NCI-H2107 treated with DMSO at 0.1 percent for 48 hours (cell line): ENCODE data around the gene UAP1L1.
A peak's percentile ranks its signal among the peaks of the same experiment; 100 is the strongest.

ENCODE experiments used
- DNase-seq: peaks from one replicate; lab custom pipeline; 2025; ENCODE audit not compliant: unreplicated experiment; lab: John Stamatoyannopoulos, UW

Gene UAP1L1

GRCh38 chr9:137071282-137071681 is 6.0 kb upstream of the UAP1L1 start:
- no peak for DNase-seq

DNA sequence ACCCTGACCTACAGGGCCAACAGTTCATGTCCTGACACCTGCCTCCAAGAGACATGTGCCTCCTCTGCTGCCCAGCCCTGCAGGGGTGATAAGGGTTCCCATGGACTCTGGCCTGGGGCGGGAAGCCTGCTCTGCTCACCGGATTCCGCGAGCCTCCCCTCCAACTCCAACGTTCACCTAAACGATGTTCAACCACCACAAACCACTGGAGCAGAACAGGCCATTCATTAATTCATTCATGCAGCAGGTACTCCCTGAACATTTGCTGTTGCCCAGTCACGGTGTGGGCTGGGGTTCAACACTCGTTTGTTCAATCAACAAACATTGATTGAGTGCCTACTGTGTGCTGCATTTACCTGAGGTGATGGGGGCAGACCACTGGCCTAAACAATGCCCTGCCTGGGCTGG is 3.3 kb upstream of the UAP1L1 start:
- DNase-seq = no peak

GRCh38 chr9:137074657-137075274 is 2.6 kb upstream of the UAP1L1 start:
- no peak for DNase-seq

DNA sequence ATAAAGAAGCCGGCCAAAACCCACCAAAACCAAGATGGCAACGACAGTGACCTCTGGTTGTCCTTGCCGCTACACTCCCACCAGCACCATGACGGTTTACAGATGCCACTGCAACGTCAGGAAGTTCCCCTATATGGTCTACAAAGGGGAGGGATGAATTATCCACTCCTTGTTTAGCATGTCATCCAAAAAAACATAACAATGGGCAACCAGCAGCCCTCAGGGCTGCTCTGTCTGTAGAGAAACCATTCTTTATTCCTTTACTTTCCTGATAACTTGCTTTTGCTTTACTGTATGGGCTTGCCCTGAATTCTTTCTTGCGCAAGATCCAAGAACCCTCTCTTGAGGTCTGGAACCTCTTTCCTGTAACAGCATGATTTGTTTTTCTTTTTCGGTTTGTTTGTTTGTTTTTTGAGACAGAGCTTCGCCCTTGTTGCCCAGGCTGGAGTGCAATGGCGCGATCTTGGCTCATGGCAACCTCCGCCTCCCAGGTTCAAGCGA is 2.0 kb upstream of the UAP1L1 start:
- no peak for DNase-seq

DNA sequence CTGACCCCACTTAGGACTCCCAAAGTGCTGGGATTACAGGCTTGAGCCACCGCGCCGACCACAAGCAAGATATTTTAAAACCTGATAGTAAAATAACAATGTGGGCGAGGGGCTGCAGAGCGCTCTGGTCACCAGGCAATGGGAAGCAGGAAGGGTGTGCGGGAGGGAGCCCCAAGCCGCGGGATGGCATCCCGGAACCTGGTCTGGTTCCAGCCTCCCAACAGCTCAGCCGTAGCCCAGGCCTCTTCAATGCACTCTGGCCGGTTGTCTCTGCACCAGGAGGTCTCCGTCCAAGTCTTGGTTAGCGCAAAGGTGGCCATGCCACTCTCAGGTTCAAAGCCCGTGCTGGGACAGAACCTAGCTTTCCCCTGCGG is 694 bp upstream of the UAP1L1 start:
- no peak for DNase-seq

GRCh38 chr9:137077758-137078693 is 709 bp downstream of the UAP1L1 start:
- no peak for DNase-seq

GRCh38 chr9:137078701-137079400 is 1.5 kb downstream of the UAP1L1 start:
- no peak for DNase-seq

GRCh38 chr9:137079401-137079787 is 2.1 kb downstream of the UAP1L1 start:
- DNase-seq = no peak

DNA sequence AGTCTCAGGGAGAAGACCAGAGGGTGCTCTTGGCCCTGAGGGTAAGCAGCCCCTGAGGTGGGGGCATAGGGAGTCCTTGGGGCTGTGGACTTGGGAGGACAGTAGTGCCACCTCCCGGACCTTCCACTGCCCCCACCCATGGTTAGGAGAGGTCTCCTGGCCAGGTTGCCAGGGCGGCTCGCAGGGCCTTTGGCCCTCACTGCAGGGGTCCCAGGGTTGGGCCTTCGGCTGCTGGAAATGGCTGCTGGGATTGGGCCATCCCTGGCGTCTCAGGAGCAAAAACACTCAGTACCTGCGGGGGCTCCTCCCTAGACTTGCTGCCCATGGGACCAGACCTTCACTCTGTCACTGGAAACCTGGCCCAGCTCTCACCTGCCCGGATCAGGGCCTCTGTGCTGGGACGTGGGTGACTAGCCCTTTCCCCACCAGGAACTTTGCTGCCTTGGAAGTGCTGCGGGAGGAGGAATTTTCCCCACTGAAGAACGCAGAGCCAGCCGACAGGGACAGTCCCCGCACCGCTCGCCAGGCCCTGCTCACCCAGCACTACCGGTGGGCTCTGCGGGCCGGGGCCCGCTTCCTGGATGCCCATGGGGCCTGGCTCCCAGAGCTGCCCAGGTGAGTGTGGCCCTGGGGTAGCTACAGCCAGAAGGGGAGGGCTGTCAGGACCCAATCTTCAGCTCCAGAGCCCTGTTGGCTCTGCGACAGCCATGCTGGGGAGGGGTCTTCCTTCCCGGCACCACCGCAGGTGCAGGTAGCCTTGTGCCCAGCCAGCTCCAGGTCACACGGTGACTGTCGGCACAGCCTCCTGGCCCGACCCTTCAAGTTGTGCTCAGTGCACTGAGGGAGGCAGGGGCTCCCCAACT is 3.2 kb downstream of the UAP1L1 start:
- DNase-seq = no peak

- DNase-seq = no peak
Measured at GRCh38 chr9:137082222-137082924, 5.1 kb downstream of the UAP1L1 start.

DNA sequence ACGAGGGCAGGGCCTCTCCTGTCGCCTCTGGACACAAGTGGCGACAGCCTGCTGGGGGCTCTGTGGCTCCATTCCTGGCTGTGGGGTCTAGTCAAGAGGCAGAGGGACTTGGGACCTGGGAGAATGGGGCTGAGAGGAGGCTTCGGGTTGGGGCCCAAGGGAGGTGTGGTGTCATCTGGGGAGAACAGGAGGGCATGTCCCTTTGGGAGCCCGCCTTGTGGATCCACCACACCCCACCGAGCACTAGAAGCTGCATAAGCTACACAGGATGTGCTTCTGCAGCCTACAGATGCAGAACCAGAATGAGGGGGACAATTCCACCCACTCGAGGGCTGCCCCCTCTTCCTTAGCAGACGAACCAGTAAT is 5.6 kb downstream of the UAP1L1 start:
- DNase-seq = no peak

GRCh38 chr9:137083394-137084004 is 6.2 kb downstream of the UAP1L1 start:
- DNase-seq = no peak

DNA sequence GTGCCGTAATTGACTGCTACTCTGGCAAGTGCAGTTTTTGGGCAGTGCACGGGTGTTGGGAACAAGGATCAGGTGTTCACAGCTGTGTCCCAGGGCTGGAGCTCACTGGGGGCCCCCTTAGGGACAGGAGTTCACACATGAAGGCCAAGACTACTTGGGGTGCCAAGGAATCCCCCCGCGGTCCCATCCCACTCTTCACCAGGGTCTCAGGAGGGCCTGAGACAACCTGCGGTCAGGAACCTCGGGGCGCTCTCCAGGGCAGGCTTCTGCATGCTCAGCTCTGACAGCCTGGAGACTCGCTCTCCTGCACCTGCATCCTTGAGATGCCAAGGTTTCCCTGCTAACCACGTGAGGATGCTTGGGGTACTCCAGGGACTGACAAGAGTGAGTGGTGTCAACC is 7.2 kb downstream of the UAP1L1 start:
- DNase-seq = no peak

DNA sequence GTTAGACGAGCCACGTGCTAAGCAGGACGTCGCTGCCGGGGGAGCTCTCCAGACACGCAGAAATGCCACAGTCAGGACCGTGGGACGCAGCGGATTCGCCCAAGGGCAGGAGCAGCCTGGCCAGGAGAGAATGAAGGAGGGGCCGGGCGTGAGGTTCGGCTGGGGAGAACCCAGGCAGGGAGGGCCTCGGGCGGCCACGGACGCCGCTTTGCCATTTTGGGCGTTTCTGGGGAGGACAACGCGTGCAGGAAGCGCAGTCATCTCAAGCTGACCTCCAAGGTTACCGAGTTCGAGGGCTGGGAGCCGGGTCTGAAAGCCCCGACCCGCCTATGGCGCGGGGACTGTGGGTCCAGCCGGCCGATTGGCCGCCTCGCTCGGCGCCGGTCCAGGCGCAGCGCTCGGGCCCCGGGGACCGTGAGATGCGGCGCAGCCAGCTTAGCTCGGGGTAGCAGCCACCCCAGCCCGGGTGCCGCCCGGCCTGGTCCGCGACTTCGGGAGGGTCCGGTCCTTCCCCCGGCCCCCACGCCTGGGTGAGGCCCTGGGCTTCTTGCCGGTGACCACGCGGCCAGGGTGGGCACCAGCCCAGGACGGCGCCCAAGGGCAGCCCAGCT is 8.7 kb downstream of the UAP1L1 start:
- no peak for DNase-seq

- peak; percentile 97 for DNase-seq
Measured at GRCh38 chr9:137086531-137087408, 9.5 kb downstream of the UAP1L1 start, which contains the start of gene MAN1B1. MAN1B1 (plus strand) TSS chr9:137086985; CDS start chr9:137087000, 15 bp downstream.

DNA sequence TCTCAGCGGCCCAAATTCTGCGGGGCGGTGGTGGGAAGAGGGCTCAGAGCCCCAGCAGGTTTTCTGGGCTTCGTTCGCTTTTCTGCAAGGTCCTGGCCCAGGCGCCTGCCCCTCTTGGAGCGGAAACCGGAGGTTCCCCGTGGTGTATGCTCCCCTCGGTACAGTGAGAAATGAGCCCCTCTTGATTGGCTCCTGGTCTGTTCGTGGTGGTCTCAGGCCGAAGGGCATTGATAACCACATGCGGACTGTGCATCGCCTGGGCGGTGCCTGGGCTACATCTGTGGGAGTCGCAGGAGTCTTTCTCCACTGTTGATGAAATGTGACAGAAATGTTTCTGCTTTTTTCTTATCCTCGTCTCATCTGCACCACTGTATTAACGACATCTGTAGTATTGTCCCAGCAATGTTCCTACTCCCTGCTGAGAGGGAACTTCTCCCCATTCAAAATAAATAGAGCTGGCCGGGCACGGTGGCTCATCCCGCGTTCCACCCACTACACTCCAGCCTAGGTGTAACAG is 10.2 kb downstream of the UAP1L1 start:
- DNase-seq = no peak

- DNase-seq = peak; percentile 77
Measured at GRCh38 chr9:137088121-137088520, 10.8 kb downstream of the UAP1L1 start.
